COLO668 (cell line): Measurements from ENCODE around the gene CHRNG.
A peak's percentile ranks its signal among the peaks of the same experiment; 100 is the strongest.
"Not testable (repeated sequence)": the region's sequence is repeated elsewhere in the genome, so short reads cannot be mapped to it uniquely, and the experiment has no call there.

ENCODE experiments used
- DNase-seq: peaks from one replicate; lab custom pipeline; 2025; ENCODE audit not compliant: unreplicated experiment; lab: John Stamatoyannopoulos, UW

The CHRNG gene

DNA sequence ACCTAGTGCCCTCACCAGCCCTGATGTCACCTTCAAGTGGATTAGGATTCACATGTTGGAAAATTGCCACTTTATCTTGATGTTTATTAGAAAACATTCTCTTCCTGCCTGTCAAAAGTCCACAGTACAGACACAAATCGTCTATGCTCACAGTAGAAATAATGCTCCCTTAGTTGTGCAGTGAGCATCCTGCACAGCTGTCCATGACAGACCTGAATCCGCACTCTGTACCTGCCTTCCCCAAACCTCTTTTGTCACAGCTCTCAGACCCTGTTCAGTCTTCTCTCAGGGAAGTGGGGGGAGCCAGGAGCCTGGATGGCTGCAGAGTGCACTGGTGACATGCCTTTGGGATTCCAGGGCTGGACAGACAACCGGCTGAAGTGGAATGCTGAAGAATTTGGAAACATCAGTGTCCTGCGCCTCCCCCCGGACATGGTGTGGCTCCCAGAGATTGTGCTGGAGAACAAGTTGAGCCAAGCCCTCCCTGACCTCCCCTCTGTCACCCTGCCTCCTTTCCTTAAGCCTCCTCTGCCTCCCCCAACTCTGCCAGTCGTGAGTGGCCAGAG lies 11.5 kb upstream of the CHRNG start:
- no peak for DNase-seq

DNA sequence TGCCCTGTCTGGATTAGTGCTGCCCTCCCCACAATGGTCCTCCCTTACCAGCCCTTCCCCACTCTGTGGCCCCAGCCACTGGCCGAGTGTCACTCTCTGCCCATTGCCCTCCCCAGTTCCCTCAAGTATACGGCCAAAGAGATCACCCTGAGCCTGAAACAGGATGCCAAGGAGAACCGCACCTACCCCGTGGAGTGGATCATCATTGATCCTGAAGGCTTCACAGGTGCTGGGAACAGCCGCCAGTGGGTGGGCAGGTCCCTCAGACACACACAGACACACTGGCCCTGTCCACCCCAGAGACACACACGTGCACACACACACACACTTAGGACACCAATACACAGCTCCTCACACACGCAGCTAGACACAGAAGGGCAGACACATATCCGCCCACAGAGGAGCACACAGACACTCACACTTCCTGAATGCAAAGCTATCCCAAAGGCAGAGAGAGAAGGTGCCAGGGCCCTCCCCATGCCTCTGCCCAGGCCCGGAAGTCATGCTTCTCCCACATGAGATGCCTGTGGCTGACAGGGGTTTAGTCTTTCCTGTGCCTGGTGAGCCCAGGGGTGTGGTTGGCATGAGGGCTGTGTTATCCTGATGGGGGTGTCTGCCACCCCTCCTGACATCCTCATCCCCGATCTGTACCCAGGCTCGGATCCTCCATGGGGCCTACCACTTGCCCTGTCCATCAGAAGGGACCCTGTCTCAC lies 10.6 kb upstream of the CHRNG start:
- no peak for DNase-seq

DNA sequence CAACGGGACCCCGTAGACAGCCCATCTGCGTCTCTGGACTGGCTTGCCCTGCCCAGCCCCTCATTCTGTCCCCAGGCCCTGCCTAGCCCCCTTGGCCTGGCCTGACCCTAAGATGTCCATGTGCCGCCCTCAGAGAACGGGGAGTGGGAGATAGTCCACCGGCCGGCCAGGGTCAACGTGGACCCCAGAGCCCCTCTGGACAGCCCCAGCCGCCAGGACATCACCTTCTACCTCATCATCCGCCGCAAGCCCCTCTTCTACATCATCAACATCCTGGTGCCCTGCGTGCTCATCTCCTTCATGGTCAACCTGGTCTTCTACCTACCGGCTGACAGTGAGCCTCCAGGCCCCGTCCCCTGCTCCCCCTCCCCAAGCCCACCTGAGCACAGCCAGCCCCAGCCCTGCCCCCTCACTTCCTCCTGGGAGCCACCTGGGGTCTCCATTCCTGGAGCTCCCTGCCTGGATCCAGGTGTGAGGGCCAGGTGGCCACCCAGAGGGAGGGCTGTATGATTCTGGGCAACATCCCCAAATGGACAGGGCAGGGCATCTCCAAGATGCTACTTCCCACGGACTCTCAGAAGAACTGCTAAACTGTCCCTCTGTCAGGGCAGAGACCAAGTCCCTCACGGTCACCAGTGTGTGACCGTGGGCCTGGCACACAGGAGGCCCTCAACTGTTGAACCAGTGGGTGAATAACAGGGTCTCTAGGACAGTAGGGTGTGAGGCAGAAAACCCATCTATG lies 9.5 kb upstream of the CHRNG start:
- DNase-seq, result no peak

DNA sequence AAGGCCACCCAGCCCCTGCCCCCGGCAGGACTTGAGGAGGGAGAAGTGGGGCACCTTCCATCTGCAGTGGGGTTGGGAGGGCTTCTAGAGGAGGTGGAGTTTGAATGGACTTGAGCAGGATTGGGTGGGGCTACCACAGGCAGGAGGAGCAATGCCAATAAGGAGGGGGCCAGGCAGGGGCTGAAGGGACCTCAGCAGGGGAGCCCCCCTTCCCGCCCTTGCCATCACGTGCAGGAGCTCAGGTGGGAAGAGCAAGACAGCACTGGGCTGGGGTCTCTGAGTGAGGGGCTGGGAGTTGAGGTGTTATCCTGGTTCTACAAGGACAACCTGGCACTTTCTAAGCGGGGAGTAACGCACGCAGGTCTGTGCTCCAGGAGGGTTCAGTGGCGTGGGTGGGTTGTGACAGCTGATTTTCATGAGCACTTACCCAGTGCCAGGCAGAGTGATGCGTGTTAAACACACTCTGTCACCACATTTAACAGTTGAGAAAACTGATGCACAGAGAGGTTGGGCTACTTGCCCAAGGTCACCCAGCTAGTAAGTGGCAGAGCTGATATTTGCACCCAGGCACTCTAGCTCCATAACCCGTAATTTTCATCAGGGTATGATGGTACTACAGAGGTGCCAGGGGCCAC lies 8.7 kb upstream of the CHRNG start:
- no peak for DNase-seq

GRCh38 chr2:232532419-232532818 lies 7.1 kb upstream of the CHRNG start:
- DNase-seq, result no peak

DNA sequence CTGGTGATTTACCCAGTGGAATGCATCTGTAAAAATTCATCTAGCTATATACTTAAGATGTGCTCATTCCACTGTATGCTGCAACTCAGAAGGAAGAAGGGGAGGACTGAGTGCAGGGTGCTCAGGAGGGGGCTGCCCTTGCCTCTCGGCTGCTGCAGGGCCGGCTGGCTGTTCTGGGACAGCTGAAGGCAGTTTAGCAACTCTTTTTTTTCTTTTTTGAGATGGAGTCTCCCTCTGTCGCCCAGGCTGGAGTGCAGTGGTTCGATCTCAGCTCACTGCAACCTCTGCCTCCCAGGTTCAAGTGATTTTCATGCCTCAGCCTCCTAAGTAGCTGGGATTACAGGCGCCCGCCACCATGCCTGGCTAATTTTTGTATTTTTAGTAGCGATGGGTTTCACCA lies 6.7 kb upstream of the CHRNG start:
- not testable (repeated sequence) for DNase-seq

DNA sequence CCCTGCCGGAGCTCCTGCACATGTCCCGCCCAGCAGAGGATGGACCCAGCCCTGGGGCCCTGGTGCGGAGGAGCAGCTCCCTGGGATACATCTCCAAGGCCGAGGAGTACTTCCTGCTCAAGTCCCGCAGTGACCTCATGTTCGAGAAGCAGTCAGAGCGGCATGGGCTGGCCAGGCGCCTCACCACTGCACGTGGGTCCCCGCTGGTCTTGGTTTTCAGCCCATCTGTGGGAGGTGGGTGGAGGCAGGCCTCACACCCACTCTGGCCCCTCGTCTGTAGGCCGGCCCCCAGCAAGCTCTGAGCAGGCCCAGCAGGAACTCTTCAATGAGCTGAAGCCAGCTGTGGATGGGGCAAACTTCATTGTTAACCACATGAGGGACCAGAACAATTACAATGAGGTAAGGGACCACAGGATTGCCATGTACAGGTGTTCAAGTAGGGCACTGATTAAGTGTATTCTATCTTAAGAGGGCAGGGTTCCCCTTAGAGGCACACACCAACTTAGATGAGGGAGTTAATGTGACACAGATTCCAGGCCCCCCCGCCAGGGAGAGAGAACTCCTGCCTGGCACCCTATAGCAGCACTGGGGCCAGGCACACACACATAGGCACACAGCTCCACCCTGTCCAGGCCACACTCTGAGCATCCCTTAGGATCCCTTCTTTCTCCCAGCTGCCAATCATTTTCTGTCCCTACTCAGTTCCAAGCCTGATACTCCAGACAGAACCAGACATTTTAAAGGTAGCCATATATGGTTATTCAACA lies 5.4 kb upstream of the CHRNG start:
- DNase-seq, result no peak

- DNase-seq, result no peak
These were observed 4.4 kb upstream of the CHRNG start for GRCh38 chr2:232534940-232535651.

- DNase-seq, result no peak
These were observed 3.5 kb upstream of the CHRNG start for GRCh38 chr2:232535761-232536530.

GRCh38 chr2:232537079-232537478 lies 2.4 kb upstream of the CHRNG start:
- DNase-seq, result peak; percentile 11

- no peak for DNase-seq
These were observed 2.0 kb upstream of the CHRNG start for GRCh38 chr2:232537499-232537898.

GRCh38 chr2:232538671-232539070 lies 821 bp upstream of the CHRNG start:
- DNase-seq, result no peak

DNA sequence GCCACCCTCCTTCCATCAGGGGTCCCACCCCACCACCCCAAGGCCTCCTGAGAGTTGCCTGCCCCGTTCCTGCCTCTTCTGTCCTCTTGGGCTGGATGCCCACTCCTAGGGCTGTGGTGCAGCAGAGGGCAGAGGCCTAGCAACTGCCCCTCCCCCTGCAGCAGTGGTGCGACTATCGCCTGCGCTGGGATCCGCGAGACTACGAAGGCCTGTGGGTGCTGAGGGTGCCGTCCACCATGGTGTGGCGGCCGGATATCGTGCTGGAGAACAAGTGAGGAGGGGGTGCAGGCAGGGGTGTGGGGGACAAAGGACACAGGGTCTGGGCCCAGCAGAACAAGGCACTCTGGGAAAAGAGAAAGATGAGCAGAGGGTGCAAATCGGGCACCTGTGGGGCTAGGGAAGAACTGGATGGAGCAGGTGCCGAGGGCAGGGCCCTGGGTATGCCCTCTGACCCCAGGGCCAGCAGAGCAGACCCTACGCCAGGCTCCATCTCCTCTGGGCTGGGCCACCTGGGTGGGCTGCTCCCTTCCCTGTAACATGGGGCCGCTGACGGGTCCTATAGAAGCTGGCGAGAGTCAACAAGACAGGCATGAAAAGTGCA lies 1.0 kb downstream of the CHRNG start:
- no peak for DNase-seq

DNA sequence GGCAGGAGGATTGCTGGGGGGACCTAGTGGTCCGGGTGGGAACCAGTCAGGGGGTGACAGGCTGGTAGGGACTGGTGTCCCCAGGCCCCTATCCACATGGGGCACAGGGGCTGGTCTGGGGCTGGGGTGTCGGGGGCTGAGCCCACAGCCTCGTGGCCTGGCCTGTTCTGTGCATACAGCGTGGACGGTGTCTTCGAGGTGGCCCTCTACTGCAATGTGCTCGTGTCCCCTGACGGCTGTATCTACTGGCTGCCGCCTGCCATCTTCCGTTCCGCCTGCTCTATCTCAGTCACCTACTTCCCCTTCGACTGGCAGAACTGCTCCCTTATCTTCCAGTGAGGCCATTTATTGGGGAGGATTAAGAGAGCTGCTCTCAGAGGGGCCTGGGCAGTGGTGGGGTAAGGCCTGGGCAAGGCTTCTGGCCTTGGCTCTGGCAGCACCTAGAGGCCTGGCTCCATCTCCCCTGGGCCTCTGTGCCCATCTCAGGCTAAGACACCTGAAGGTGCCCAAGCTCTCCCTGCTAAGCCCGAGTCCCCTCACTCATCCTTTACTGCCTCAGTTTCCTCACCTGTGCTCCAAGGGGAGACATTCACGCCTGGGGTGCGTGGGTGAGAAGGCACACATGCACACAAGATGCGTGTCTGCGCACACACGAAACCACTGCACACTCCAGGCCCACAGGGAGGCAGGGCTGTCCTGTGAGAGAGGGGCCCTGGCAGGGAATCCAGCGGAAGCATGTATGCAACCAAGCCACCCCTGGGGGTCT lies 1.9 kb downstream of the CHRNG start:
- no peak for DNase-seq

- DNase-seq, result no peak
These were observed 2.6 kb downstream of the CHRNG start for GRCh38 chr2:232541961-232542714.

DNA sequence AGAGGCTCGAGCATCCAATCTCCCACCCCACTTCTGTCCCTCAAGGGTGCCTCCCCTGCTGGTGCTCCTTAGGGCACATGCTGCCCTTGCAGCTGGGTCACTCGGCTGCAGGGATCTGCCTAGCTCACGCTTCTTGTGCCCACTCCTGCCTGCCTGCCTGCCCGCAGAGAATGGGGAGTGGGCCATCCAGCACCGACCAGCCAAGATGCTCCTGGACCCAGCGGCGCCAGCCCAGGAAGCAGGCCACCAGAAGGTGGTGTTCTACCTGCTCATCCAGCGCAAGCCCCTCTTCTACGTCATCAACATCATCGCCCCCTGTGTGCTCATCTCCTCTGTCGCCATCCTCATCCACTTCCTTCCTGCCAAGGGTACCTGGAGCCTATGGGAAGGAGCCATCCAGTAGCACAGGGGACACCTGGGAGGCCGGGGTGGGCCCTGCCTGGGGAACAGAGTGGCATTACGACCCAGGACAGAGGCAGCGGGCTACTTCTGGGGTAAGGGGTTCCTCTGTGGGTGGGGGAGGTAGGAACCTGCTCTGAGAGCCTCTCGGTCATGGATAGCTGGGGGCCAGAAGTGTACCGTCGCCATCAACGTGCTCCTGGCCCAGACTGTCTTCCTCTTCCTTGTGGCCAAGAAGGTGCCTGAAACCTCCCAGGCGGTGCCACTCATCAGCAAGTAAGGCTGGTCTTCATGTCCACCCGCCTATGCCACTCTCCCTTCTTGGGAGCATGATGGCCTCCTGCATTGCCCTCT lies 3.4 kb downstream of the CHRNG start:
- DNase-seq, result no peak

DNA sequence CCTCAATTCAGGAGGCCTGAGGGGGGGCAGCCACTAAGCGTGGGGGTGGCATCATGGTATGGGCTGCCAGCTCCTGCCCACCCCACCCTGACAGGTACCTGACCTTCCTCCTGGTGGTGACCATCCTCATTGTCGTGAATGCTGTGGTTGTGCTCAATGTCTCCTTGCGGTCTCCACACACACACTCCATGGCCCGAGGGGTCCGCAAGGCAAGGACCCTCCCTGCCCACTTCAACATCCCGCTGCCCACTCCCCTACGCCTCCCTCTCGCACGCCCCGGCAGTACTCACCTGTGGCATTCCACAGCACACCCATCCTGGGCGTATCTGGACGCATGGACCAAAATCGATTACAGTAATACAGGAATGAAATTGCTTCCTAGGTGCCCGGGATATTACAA lies 4.0 kb downstream of the CHRNG start:
- no peak for DNase-seq
